ENCODE data around the gene HOXC13. TPM values are rescaled to one million over a fixed set of nuclear protein-coding genes. Genes with fewer than 3 reads are reported as not detected.
A peak's percentile ranks its signal among the peaks of the same experiment; 100 is the strongest.

The HOXC13 gene
- total and polyA plus RNA-seq, 9 of the 15 experiments (the other 6 are each of a cell fraction or from before 2014, with no cell fraction given): 0.03 to 0.29 (median 0.17) TPM; not detected in 2

DNA sequence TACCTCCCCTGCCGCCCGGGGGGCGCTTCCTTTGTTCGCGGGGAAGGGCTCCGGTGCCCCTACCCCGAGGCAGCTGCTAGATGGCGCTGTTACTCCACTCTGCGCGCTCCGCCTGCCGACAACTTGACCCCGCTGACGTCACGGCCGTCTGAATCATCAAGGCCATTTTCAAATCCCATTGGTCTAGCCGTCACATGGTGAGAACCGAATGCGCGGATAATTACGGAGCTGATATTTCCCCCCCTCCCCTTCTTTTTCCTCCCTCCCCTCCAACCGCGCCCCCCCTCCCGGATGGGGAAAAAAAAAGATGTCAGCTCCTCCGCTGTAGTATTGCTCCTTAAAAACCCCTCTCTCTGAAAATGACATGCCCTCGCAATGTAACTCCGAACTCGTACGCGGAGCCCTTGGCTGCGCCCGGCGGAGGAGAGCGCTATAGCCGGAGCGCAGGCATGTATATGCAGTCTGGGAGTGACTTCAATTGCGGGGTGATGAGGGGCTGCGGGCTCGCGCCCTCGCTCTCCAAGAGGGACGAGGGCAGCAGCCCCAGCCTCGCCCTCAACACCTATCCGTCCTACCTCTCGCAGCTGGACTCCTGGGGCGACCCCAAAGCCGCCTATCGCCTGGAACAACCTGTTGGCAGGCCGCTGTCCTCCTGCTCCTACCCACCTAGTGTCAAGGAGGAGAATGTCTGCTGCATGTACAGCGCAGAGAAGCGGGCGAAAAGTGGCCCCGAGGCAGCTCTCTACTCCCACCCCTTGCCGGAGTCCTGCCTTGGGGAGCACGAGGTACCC is 46.5 kb downstream of the HOXC13 start, which contains the start of gene HOXC10 (continued):
- TF ChIP-seq RBM25 (IDR thresholded peaks at IDR 0.05; ENCODE audit: low read depth, low read length, severe bottlenecking) (no peak), KDM2B (CRISPR knock-in tag; IDR thresholded peaks at IDR 0.05) (no peak), HDAC8 (tag; IDR thresholded peaks at IDR 0.05) (no peak), ZSCAN32 (CRISPR knock-in tag; IDR thresholded peaks at IDR 0.05) (no peak), ERF (CRISPR knock-in tag; IDR thresholded peaks at IDR 0.05) (no peak), ARID3A (IDR thresholded peaks at IDR 0.05; ENCODE audit: borderline replicate concordance, low read depth, low read length) (no peak), MAX (CRISPR knock-in tag; IDR thresholded peaks at IDR 0.05) (no peak), MTF1 (CRISPR knock-in tag; IDR thresholded peaks at IDR 0.05; ENCODE audit: borderline replicate concordance) (no peak), CREB3 (tag; conservative IDR thresholded peaks at IDR 0.05; ENCODE audit: low read depth) (no peak), CEBPB (tag; IDR thresholded peaks at IDR 0.05) (no peak), JUN (IDR thresholded peaks at IDR 0.05; ENCODE audit: borderline replicate concordance, low read depth, low read length) (peak; percentile 92), JUN (CRISPR knock-in tag; IDR thresholded peaks at IDR 0.05; ENCODE audit: borderline replicate concordance) (no peak), ZNF76 (CRISPR knock-in tag; IDR thresholded peaks at IDR 0.05; ENCODE audit: borderline replicate concordance) (no peak), SMARCA4 (IDR thresholded peaks at IDR 0.05) (no peak), BRCA1 (IDR thresholded peaks at IDR 0.05) (no peak), BRCA1 (CRISPR knock-in tag; IDR thresholded peaks at IDR 0.05) (no peak), RAD21 (CRISPR knock-in tag; conservative IDR thresholded peaks at IDR 0.05 in 1 of 2, IDR thresholded peaks at IDR 0.05 in 1 of 2) (peak; percentile 88 to 91), MEIS2 (IDR thresholded peaks at IDR 0.05; ENCODE audit: partially characterized antibody) (no peak)
- TF ChIP-seq, protein P1, sequence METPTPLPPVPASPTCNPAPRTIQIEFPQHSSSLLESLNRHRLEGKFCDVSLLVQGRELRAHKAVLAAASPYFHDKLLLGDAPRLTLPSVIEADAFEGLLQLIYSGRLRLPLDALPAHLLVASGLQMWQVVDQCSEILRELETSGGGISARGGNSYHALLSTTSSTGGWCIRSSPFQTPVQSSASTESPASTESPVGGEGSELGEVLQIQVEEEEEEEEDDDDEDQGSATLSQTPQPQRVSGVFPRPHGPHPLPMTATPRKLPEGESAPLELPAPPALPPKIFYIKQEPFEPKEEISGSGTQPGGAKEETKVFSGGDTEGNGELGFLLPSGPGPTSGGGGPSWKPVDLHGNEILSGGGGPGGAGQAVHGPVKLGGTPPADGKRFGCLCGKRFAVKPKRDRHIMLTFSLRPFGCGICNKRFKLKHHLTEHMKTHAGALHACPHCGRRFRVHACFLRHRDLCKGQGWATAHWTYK (CRISPR knock-in tag; IDR thresholded peaks at IDR 0.05): no peak
- TF ChIP-seq, protein P2, sequence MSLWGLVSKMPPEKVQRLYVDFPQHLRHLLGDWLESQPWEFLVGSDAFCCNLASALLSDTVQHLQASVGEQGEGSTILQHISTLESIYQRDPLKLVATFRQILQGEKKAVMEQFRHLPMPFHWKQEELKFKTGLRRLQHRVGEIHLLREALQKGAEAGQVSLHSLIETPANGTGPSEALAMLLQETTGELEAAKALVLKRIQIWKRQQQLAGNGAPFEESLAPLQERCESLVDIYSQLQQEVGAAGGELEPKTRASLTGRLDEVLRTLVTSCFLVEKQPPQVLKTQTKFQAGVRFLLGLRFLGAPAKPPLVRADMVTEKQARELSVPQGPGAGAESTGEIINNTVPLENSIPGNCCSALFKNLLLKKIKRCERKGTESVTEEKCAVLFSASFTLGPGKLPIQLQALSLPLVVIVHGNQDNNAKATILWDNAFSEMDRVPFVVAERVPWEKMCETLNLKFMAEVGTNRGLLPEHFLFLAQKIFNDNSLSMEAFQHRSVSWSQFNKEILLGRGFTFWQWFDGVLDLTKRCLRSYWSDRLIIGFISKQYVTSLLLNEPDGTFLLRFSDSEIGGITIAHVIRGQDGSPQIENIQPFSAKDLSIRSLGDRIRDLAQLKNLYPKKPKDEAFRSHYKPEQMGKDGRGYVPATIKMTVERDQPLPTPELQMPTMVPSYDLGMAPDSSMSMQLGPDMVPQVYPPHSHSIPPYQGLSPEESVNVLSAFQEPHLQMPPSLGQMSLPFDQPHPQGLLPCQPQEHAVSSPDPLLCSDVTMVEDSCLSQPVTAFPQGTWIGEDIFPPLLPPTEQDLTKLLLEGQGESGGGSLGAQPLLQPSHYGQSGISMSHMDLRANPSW (CRISPR knock-in tag; IDR thresholded peaks at IDR 0.05): no peak

Measured in K562 (cell line).